ENCODE data around the gene YY1AP1. TPM values are rescaled to one million over a fixed set of nuclear protein-coding genes. Genes with fewer than 3 reads are reported as not detected.
"Not testable (repeated sequence)": the region's sequence is repeated elsewhere in the genome, so short reads cannot be mapped to it uniquely, and the experiment has no call there.

Gene YY1AP1
- total and polyA plus RNA-seq, 4 donors = 13.3 to 43.8 (median 26.6) TPM

- 55% methylated on average over 2 of the region's 2 CpGs for WGBS
- H3K4me1 ChIP-seq (ENCODE audit: control insufficient read depth in 4 of 4, insufficient read depth in 4 of 4, low read length in 3 of 4) = peaks cover 0 to 22% (median 8%) of the 10 kb centered on the region in 4 donors
- TF ChIP-seq TAF1 (conservative IDR thresholded peaks at IDR 0.05) = no peak
- no peak for TF ChIP-seq GABPA (IDR thresholded peaks at IDR 0.05 in 1 of 2, conservative IDR thresholded peaks at IDR 0.05 in 1 of 2)
- no peaks in the 10 kb centered on the region for H3K27me3 ChIP-seq (ENCODE audit: control insufficient read depth in 4 of 4, insufficient read depth in 4 of 4, low read length in 3 of 4)
- H3K36me3 ChIP-seq (ENCODE audit: control insufficient read depth in 4 of 4, insufficient read depth in 3 of 4, low read depth in 1 of 4, low read length in 3 of 4) = no peaks in the 10 kb centered on the region
- no peak for DNase-seq (ENCODE audit: low spot score)
- no peak overlapping the region for H3K9ac ChIP-seq (ENCODE audit: low read depth in 1 of 2, low read length in 2 of 2)
- no peak overlapping the region for H3K4me3 ChIP-seq (ENCODE audit: low read depth in 1 of 3, low read length in 3 of 3)
- no peaks in the 10 kb centered on the region for H3K9me3 ChIP-seq (ENCODE audit: control insufficient read depth in 4 of 4, low read length in 3 of 4)
- no peak overlapping the region for H3K27ac ChIP-seq (ENCODE audit: low read depth in 1 of 2, low read length in 2 of 2)
Observed at GRCh38 chr1:155622191-155622590, 66.4 kb downstream of the YY1AP1 start.

GRCh38 chr1:155613226-155613625 lies 75.3 kb downstream of the YY1AP1 start:
- not testable (repeated sequence) for H3K27ac ChIP-seq (ENCODE audit: low read depth in 1 of 2, low read length in 2 of 2); H3K4me1 ChIP-seq (ENCODE audit: control insufficient read depth in 4 of 4, insufficient read depth in 4 of 4, low read length in 3 of 4); H3K4me3 ChIP-seq (ENCODE audit: low read depth in 1 of 3, low read length in 3 of 3); H3K9me3 ChIP-seq (ENCODE audit: control insufficient read depth in 4 of 4, low read length in 3 of 4); H3K27me3 ChIP-seq (ENCODE audit: control insufficient read depth in 4 of 4, insufficient read depth in 4 of 4, low read length in 3 of 4); H3K9ac ChIP-seq (ENCODE audit: low read depth in 1 of 2, low read length in 2 of 2); DNase-seq (ENCODE audit: low spot score); H3K36me3 ChIP-seq (ENCODE audit: control insufficient read depth in 4 of 4, insufficient read depth in 3 of 4, low read depth in 1 of 4, low read length in 3 of 4)
- WGBS = no CpG with 5 or more reads among the region's 2 CpGs

GRCh38 chr1:155610257-155610647 lies 78.3 kb downstream of the YY1AP1 start:
- not testable (repeated sequence) for H3K9ac ChIP-seq (ENCODE audit: low read depth in 1 of 2, low read length in 2 of 2); H3K27me3 ChIP-seq (ENCODE audit: control insufficient read depth in 4 of 4, insufficient read depth in 4 of 4, low read length in 3 of 4); H3K27ac ChIP-seq (ENCODE audit: low read depth in 1 of 2, low read length in 2 of 2); H3K9me3 ChIP-seq (ENCODE audit: control insufficient read depth in 4 of 4, low read length in 3 of 4); H3K4me1 ChIP-seq (ENCODE audit: control insufficient read depth in 4 of 4, insufficient read depth in 4 of 4, low read length in 3 of 4); DNase-seq (ENCODE audit: low spot score); H3K36me3 ChIP-seq (ENCODE audit: control insufficient read depth in 4 of 4, insufficient read depth in 3 of 4, low read depth in 1 of 4, low read length in 3 of 4)
- 0% methylated on average over 5 of the region's 33 CpGs for WGBS
- peak overlapping the region in 1 of 3 donors; percentile 42 for H3K4me3 ChIP-seq (ENCODE audit: low read depth in 1 of 3, low read length in 3 of 3)

- H3K36me3 ChIP-seq (ENCODE audit: control insufficient read depth in 4 of 4, insufficient read depth in 3 of 4, low read depth in 1 of 4, low read length in 3 of 4) = peaks cover 0 to 10% (median 4%) of the 10 kb centered on the region in 4 donors
- H3K27me3 ChIP-seq (ENCODE audit: control insufficient read depth in 4 of 4, insufficient read depth in 4 of 4, low read length in 3 of 4) = no peaks in the 10 kb centered on the region
- H3K4me1 ChIP-seq (ENCODE audit: control insufficient read depth in 4 of 4, insufficient read depth in 4 of 4, low read length in 3 of 4) = peaks cover 0 to 5% (median 3%) of the 10 kb centered on the region in 4 donors
- peak; percentile 79 to 80 for TF ChIP-seq EGR1 (IDR thresholded peaks at IDR 0.05; ENCODE audit: low read depth in 2 of 2)
- TF ChIP-seq MAX (IDR thresholded peaks at IDR 0.05) = peak; percentile 64
- TF ChIP-seq YY1 (IDR thresholded peaks at IDR 0.05) = peak; percentile 17
- peak; percentile 36 for TF ChIP-seq REST (IDR thresholded peaks at IDR 0.05)
- TF ChIP-seq GABPA (IDR thresholded peaks at IDR 0.05 in 1 of 2, conservative IDR thresholded peaks at IDR 0.05 in 1 of 2) = no peak
- no peak for TF ChIP-seq HNF4A (conservative IDR thresholded peaks at IDR 0.05)
- TF ChIP-seq CTCF (IDR thresholded peaks at IDR 0.05; ENCODE audit: low read depth, low read length, missing input control) = no peak
- peak; percentile 13 to 15 for TF ChIP-seq RAD21 (IDR thresholded peaks at IDR 0.05)
- no peak for TF ChIP-seq FOXA1 (IDR thresholded peaks at IDR 0.05)
- peak; percentile 66 for TF ChIP-seq SP1 (IDR thresholded peaks at IDR 0.05)
- H3K9me3 ChIP-seq (ENCODE audit: control insufficient read depth in 4 of 4, low read length in 3 of 4) = no peaks in the 10 kb centered on the region
- 7% methylated on average over 46 of the region's 47 CpGs for WGBS
- peak within 1 kb of the TSS; percentile 32 to 67 for H3K27ac ChIP-seq (ENCODE audit: low read depth in 1 of 2, low read length in 2 of 2)
- peak; percentile 88 for DNase-seq (ENCODE audit: low spot score)
- H3K4me3 ChIP-seq (ENCODE audit: low read depth in 1 of 3, low read length in 3 of 3) = peak within 1 kb of the TSS; percentile 62 to 86 (median 77)
- peak within 1 kb of the TSS in 1 of 2 donors; percentile 36 for H3K9ac ChIP-seq (ENCODE audit: low read depth in 1 of 2, low read length in 2 of 2)
Observed at GRCh38 chr1:155609515-155610256, 78.9 kb downstream of the YY1AP1 start, which contains the start of gene MSTO1. Gene MSTO1 (plus strand): TSS chr1:155610218. CDS start chr1:155610249, 31 bp downstream.

All from liver (tissue), 9 donors.